GM18870 (cell line): ENCODE measurements around the gene GMEB1.
"Not testable (repeated sequence)": the region's sequence is repeated elsewhere in the genome, so short reads cannot be mapped to it uniquely, and the experiment has no call there.

Source experiments
- ATAC-seq: cut with Tn5 transposase; IDR thresholded peaks from one replicate; pipeline ENCODE4 v1.9.1; 2021; ENCODE audit warnings: moderate library complexity; ENCODE audit not compliant: unreplicated experiment

The GMEB1 gene

DNA sequence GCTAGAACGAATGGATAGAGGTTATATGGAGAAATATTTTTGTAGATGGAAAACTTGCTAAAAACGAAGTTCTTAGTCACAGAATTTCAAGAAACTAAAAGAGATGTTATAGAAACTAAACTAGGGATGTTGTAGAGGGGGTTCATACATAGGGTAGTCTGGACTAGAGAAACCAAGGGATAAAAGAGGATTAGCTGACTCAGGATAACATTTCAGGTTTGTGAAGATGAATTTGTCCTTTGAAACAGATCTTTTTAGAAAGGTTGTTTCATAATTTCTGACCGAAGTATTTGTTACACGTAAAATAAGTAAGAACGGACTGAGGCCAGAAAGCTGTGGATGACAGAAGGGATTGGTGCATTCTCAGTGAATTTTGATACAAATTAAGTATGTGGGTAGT, 81.7 kb downstream of the GMEB1 start:
- ATAC-seq, result no peak

DNA sequence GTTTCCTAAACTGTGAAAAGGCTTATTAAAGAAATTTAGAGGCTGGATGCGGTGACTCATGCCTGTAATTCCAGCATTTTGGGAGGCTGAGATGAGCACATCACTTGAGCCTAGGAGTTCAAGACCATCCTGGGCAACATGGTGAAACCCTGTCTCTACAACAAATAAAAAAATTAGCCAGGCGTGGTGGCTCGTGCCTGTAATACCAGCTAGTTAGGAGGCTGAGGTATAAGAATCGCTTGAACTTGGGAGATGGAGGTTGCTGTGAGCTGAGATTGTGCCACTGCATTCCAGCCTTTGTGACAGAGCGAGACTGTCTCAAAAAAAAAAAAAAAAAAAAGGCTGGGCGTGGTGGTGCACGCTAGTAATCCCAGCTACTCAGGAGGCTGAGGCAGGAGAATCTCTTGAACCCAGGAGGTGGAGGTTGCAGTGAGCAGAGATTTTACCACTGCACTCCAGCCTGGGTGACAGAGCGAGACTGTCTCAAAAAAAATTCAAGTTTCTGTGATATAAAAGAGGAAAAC, 82.2 kb downstream of the GMEB1 start:
- not testable (repeated sequence) for ATAC-seq

GRCh38 chr1:28751315-28752060, 82.9 kb downstream of the GMEB1 start:
- no peak for ATAC-seq

DNA sequence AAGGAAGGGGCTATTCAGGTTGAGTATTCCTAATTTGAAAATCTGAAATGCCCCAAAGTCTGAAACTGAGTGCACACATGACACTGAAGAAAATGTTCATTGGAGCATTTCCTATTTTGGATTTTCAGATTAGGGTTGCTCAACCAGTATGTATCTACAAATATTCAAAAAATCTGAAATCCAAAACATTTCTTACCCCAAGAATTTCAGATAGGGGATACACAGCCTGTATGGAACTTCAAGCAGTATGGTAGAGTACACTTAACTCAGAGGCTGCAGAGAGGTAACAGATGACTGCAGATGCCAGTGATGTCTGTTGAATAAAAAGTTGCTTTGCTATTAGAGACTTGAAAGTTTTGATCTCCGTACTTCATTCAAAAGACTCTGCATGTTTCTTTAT, 87.1 kb downstream of the GMEB1 start:
- no peak for ATAC-seq

DNA sequence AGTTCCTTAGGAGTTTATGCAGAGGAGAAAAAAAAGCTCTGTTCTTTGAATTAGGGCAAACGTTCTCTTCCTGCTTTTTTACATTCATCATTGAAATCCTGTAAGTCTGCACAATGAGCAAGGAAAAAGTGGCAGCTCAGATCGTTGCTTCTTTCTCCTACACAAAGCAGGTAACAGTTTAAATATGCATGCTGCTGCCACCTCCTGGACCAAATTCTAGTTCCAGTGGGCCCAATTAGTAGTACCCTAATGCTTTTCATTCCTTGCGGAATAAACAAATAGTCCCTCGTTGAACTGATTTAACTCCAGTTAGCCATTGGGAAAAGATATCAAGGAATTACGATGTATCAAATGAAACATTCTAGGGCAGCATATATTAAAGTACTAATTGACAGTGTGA, 88.3 kb downstream of the GMEB1 start:
- no peak for ATAC-seq

DNA sequence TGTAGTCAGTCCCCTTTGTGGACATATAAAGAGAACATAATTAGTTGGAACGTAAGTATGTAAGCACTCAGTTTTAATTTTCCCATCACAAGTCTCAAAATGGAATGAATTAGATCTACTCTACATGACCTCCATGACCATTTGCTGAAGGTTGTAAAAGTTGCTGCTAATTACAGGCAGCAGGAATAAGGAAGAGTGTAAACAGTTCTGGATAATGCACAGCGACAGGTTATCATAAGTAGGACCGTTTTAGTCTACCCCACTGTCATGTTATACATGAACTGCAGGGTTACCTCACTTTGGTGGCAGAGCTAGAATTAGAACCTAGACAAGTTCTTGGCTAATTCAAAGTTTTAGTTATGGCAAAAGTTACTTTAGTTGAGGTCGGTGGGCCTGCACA, 89.8 kb downstream of the GMEB1 start:
- no peak for ATAC-seq

GRCh38 chr1:28759257-28759656, 90.7 kb downstream of the GMEB1 start:
- ATAC-seq, result no peak

GRCh38 chr1:28761189-28761588, 92.6 kb downstream of the GMEB1 start:
- ATAC-seq, result no peak

- no peak for ATAC-seq
These were observed 98.1 kb downstream of the GMEB1 start for GRCh38 chr1:28766532-28767183.
